ENCODE data around the gene EVA1A.

DNA sequence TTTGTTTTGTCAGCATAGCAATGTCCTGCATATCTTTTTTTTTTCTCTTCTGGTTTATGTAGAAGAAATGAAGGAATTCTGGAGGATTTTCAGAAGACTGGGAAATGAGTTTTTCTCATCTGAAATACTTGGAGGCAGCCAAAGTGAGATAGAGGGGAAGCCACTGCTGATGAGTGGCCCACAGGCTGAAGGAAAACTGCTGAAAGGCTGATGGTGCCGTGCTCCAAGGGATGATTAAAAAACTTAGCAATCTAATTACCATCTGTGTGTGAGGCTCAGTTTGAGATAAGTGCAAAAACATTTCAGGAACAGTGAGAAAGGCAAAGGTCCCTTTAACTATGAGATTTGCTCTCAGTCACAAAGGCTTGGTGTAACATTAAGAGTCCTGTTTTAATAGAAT lies 98.5 kb downstream of the EVA1A start:
- TF ChIP-seq, protein P1, sequence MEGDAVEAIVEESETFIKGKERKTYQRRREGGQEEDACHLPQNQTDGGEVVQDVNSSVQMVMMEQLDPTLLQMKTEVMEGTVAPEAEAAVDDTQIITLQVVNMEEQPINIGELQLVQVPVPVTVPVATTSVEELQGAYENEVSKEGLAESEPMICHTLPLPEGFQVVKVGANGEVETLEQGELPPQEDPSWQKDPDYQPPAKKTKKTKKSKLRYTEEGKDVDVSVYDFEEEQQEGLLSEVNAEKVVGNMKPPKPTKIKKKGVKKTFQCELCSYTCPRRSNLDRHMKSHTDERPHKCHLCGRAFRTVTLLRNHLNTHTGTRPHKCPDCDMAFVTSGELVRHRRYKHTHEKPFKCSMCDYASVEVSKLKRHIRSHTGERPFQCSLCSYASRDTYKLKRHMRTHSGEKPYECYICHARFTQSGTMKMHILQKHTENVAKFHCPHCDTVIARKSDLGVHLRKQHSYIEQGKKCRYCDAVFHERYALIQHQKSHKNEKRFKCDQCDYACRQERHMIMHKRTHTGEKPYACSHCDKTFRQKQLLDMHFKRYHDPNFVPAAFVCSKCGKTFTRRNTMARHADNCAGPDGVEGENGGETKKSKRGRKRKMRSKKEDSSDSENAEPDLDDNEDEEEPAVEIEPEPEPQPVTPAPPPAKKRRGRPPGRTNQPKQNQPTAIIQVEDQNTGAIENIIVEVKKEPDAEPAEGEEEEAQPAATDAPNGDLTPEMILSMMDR (conservative IDR thresholded peaks at IDR 0.05), result no peak
- no peak for TF ChIP-seq EZH2 (IDR thresholded peaks at IDR 0.05; ENCODE audit: low read depth)
